Gastrocnemius medialis (tissue), 4 donors: Measurements from ENCODE around the gene EFEMP2.
"Not testable (repeated sequence)": the region's sequence is repeated elsewhere in the genome, so short reads cannot be mapped to it uniquely, and the experiment has no call there.

Source experiments
- POLR2A ChIP-seq, 2 donors: fragments of 450-650 bp; IDR thresholded peaks; one replicate each; pipeline ENCODE4 v1.6.1; 2017; ENCODE audit warnings: antibody characterized with exemption in 2 of 2, mild to moderate bottlenecking in 2 of 2, moderate library complexity in 2 of 2
- TF ChIP-seq, protein P1 (sequence below), 5 experiments: fragments of 450-650 bp in 3 of 5; fragments of 200-600 bp in 2 of 5; sonication (generic) in 2 of 5; IDR thresholded peaks in 4 of 5; conservative IDR thresholded peaks in 1 of 5; 1 replicate in 4 of 5; 2 replicates in 1 of 5; pipeline ENCODE4 v1.5.1; 2016 to 2019; ENCODE audit warnings: antibody characterized with exemption in 5 of 5, mild to moderate bottlenecking in 3 of 5, moderate library complexity in 3 of 5

DNA sequence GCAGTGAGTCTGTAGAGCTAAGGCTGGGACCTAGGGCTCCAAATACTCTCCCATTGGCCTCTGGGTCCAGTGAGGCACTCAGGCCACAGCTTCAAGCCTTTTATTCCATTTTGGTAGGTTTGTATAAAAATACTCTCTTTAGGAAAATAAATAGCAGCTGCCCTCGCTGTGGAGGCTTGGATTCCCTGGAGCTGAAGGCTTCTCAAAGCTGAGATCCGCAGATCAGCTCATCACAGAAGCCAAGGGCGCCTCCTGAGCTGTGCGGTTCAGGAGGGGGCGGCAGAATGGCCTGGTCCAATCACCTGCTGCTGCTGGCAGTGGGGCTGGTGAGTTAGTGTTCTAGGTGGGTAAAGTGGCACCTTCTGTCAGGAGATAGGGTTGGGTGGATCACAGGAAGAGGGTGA lies 19.5 kb upstream of the EFEMP2 start:
- TF ChIP-seq, protein P1, sequence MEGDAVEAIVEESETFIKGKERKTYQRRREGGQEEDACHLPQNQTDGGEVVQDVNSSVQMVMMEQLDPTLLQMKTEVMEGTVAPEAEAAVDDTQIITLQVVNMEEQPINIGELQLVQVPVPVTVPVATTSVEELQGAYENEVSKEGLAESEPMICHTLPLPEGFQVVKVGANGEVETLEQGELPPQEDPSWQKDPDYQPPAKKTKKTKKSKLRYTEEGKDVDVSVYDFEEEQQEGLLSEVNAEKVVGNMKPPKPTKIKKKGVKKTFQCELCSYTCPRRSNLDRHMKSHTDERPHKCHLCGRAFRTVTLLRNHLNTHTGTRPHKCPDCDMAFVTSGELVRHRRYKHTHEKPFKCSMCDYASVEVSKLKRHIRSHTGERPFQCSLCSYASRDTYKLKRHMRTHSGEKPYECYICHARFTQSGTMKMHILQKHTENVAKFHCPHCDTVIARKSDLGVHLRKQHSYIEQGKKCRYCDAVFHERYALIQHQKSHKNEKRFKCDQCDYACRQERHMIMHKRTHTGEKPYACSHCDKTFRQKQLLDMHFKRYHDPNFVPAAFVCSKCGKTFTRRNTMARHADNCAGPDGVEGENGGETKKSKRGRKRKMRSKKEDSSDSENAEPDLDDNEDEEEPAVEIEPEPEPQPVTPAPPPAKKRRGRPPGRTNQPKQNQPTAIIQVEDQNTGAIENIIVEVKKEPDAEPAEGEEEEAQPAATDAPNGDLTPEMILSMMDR (IDR thresholded peaks at IDR 0.05 in 4 of 5, conservative IDR thresholded peaks at IDR 0.05 in 1 of 5): not testable (repeated sequence)
- TF ChIP-seq POLR2A (IDR thresholded peaks at IDR 0.05): not testable (repeated sequence)
